CD4-positive, alpha-beta T cell treated with Interleukin-1 beta for 1 hour (primary cell): ENCODE data around the gene ECSIT.
"Not testable (repeated sequence)": the region's sequence is repeated elsewhere in the genome, so short reads cannot be mapped to it uniquely, and the experiment has no call there.

Experiments used
- DNase-seq, 2 donors: peaks; one replicate each; pipeline ENCODE4 v3.0.0-alpha.2; 2020 to 2022

The ECSIT gene, protein sequence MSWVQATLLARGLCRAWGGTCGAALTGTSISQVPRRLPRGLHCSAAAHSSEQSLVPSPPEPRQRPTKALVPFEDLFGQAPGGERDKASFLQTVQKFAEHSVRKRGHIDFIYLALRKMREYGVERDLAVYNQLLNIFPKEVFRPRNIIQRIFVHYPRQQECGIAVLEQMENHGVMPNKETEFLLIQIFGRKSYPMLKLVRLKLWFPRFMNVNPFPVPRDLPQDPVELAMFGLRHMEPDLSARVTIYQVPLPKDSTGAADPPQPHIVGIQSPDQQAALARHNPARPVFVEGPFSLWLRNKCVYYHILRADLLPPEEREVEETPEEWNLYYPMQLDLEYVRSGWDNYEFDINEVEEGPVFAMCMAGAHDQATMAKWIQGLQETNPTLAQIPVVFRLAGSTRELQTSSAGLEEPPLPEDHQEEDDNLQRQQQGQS

DNA sequence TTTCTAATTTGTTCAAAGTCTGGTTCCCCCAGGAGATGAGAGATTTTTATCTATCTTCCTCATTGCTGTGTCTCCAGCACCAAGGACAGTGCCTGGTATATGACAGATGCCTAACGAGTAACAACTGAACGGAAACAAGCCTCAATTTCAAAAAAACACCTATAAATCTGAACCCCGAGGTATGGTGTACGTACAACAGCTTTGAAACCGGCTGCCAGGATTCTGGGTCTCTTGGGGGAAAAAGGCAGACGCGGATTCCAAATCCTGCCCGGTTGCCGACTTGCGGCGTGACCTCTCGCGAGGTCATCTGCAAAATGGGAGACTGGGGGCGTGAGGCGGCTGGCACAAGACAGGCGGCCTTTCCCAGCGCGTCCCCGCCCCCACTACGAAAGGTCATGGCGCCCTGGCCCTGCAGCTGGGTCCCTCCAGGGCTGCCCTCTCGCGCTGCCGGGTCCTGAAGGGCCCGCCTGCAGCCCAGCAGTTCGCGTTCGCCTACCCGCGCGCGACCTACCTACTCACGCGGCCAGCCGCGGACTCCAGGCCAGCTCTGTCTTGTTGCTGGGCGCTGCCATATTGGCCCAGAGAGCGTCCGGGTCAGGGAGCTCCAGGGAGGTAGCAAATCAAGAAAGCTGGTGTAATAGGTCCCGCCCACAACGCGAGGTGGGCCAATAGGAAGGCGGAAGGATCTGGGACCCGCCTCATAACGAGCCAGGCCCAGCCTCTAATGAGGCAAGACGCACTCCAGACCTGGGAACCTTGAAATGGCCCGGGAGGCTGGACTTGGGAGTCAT lies at the start of gene ECSIT:
Gene ECSIT (minus strand): TSS at position 584 of the 791 bp plus-strand sequence. CDS start 9,964 bp downstream, outside the sequence.
- peak; percentile 95 for DNase-seq

DNA sequence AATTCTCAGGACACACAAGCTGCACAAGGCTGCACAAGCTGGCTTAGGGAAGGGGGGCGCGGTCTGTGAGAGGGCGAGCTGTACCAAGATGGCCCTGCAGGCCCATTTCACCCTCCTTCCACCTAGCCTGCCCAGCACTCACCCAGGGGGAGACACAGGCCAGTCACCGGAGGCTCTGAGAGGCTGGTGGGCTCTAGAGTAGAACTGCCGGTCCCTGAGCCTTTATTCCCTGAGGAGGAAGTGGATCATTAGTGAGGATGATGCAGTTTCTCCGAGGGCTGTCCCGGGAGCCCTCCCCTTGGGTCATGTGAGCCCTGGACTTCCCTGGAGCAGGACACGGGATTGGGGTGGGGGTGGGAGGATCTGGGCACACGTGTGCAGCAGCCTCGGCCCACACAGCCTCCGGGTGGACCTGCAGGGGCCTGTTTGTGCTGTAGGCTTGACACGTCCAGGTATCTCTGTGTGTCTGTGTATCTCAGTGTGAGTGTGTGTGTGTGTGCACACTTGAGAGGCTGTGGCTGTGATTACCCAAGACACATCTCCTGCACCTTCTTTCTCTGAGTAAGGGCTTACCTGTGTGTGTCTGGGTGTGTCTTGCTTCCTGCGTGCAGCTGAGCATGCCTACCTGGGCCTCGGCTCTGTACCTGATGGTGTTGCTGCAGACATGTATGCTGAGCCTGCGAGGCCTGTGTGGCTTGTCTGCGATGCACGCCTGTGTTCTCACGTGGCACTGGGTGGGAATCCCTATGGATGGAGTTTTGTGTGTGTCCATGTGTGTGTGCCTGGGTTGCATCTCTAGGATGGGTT lies 48.7 kb upstream of the ECSIT start, which contains the start of gene ACP5:
Gene ACP5 (minus strand): TSS at position 195 of the 807 bp plus-strand sequence. CDS start 328 bp downstream, outside the sequence.
- no peak for DNase-seq

DNA sequence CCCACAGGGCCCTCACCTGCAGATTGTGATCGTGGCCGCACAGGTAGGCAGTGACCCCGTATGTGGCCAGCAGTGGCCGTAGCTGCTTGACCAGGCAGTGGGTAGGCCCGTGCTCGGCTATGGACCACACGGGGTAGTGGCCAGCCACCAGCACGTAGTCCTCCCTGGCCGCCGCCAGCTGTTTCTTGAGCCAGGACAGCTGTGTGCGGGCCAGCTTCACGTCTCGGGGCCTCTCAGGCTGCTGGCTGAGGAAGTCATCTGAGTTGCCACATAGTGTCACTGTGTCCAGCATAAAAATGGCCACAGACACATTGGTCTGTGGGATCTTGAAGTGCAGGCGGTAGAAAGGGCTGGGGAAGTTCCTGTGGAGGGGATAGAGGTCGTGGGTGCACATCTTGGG lies 47.3 kb upstream of the ECSIT start:
- DNase-seq, result no peak

DNA sequence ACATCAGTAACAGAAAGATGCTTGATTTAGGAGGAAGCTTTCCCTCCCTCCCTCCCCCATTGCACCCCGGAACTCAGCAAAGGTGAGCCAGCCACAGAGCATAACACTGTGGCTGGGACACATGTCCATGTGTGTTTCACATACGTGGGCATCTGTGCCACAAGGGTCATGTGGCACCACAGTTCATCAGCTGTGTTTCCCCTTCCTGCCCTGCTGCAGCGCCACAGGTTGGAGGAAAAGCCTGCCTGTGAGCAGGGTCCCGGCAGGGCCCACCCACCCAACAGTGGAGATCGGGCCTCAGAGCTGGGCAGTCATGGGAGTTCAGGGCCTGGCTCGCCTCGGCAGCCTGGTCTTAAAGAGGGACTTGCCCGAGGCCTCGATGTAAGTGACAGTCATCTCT lies 45.8 kb upstream of the ECSIT start:
- no peak for DNase-seq

DNA sequence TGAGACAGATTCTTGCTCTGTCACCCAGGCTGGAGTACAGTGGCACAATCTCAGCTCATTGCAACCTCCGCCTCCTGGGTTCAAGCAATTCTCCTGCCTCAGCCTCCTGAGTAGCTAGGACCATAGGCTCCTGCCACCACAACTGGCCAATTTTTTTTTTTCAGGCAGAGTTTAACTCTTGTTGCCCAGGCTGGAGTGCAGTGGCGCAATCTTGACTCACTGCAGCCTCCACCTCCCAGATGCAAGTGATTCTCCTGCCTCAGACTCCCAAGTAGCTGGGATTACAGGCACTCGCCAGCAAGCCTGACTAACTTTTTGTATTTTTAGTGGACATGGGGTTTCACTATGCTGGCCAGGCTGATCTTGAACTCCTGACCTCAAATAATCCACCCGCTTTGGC lies 44.8 kb upstream of the ECSIT start:
- DNase-seq, result not testable (repeated sequence)

DNA sequence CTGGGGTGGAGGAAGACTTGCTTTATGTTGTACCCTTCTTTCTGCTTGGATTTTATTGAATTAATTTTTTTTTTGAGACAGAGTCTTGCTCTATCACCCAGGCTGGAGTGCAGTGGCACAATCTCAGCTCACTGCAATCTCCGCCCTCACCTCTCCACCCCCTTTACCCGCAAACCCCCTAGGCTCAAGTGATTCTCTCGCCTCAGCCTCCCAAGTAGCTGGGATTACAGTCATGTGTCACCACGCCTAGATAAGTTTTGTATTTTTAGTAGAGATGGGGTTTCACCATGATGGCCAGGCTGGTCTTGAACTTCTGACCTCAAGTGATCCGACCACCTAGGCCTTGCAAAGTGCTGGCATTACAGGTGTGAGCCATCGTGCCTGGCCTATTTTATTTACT lies 44.4 kb upstream of the ECSIT start:
- DNase-seq, result not testable (repeated sequence)

DNA sequence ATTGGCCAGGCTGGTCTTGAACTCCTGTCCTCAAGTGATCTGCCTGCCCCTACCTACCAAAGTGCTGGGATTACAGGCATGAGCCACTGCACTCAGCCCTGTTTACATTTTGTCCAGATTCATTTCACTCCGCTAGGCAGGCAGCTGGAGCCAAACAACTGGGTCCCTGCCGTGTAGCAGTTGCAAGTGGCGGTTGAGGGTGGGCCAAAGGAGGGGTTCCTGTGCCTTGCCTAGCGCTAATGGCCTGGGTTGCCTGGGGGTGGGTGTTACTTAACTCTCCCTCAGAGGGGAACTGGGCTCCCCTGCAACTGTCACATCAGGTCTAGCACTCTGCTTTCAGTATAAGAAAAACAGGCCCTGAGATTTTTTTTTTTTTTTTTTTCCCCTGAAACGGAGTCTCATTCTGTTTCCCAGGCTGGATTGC lies 41.1 kb upstream of the ECSIT start:
- DNase-seq, result no peak

DNA sequence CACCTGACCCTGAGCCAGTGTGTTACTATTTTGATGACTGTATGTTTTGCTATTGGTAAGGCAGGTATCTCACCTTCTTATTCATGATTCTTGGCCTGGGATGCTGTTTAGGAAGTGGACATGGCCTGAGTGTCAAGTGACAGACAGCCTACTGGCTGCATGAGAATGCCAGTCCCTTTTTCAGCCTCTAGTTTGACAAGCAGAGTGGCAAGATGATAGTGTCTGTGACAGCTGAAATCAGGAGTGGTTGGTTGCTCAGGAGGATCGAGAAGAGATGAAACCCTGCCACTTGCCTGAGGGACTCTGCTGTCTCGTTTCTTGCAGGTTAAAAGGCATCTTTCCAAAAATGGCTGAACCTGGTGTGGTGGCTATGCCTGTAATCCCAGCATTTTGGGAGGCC lies 37.2 kb upstream of the ECSIT start:
- DNase-seq, result no peak

DNA sequence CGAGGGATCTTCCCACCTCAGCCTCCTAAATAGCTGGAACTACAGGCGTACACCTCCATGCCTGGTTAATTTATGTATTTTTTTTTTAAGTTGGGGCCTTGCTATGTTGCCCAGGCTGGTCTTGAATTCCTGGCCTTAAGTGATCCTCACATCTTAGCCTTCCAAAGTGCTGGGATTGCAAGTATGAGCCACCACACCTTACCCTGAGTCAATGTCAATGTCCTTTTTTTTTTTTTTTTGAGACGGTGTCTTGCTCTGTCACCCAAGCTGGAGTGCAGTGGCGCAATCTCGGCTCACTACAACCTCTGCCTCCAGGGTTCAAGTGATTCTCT lies 36.7 kb upstream of the ECSIT start:
- DNase-seq, result not testable (repeated sequence)

DNA sequence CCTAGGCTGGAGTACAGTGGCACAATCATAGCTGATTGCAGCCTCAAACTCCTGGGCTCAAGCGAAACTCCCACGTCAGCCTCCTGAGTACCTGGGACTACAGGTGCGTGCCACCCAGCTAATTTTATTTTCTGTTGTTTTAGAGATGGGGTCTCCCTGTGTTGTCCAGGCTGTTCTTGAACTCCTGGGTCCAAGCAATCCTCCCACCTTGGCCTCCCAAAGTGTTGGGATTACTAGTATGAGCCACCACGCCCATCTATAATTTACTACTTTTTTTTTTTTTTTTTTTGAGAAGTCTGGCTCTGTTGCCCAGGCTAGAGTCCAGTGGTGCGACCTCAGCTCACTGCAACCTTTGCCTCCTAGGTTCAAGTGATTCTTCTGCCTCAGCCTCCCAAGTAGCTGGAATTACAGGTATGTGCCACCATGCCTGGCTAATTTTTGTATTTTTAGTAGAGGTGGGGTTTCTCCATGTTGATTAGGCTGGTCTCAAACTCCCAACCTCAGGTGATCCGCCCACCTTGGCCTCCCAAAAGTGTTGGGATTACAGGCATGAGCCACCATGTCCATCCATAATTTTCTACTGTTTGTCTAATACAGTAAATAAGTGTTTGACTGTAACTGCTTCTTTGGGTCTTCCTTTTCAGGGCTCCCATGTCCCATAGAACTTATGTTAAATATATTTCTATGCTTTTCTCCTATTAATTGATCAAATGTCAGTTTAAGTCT lies 35.3 kb upstream of the ECSIT start:
- DNase-seq, result not testable (repeated sequence)

DNA sequence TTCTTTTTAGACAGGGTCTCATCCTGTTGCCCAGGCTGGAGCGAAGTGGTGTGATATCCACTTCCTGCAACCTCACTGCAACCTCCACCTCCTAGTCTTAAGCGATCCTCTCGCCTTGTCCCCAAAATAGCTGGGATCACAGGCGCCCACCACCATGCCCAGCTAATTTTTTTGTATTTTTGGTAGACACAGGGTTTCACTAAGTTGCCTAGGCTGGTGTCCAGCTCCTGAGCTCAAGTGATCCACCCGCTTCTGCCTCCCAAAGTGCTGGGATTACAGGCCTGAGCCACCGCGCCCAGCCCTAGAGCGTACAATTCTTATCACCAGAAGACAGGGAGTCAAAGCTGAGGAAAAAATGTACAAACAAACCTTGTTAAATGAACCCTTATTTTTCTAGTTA lies 34.6 kb upstream of the ECSIT start:
- DNase-seq, result no peak

DNA sequence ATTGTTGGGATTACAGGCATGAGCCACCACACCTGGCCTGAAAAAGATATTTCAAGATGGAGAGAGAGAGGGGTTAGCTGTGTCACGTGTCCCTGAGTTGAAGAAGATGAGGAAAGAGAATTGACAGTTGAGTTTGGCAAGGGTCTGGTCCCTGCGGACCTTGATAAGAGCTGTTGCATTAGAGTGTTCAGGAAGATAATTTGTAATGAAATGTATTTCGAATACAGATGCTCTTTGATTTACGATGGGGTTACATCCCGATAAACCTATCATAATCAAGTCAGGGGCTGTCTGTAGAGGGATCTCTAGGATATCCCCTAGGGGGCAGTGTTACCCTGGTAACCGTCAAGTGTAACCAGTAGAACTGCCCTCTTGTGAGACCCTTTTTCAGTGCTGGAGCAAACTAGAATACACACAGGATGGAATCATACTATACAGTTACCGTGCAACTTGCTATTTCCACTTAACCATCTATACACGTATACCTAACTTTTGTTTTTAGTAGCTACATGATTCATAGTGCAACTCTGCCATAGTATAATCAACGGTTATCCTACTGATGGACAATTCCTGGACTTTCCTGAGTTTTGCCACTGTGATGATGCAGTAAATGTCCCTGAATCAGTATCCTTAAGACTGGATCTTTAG lies 31.6 kb upstream of the ECSIT start:
- DNase-seq, result peak; percentile 77 to 83

DNA sequence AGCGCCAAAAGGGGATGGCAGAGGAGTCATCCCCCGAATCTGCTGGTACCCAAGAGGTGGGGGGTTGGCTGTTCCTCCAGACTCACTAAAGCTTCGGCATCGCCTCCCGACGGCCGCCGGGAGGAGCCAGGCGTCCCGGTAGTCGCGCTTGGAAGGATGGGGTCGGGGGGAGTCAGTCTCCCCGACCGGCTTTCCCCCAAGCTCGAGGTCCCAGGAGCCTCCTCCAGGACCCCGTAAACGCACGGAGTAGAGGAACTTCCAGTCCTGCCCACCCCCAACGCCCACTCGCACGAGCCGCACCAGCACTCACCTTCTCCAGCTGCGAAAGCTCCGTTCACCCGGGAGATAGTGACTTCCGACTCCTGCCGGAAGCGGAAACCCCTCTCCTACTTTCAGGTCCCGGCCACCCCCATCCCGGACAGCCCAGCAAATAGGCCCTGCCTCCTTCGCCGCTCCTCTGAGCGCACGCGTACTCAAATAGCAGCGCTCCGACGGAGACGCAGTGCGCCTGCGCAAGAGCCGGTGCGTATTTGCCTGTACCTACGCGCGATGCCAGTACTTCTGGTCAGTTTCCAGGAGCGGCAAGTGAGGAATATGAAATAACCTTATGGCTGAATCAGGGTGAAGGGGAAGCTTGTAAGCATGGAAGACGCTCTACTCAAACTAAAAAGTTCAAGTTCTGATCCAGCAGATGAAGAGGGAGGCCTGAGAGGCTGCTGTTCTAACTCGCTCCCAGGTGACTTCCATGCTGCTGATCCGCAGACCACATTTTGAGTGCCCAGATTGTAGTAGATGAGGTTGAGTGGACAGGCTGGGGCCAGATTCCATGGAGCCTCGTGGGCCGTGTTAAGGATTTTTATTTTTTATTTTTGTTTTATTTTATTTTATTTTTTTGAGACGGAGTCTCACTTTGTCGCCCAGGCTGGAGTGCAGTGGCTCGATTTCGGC lies 30.2 kb upstream of the ECSIT start, which contains the start of gene ELOF1:
Gene ELOF1 (minus strand): TSS at position 350 of the 948 bp plus-strand sequence. CDS start 4,883 bp downstream, outside the sequence.
- peak; percentile 97 to 98 for DNase-seq

DNA sequence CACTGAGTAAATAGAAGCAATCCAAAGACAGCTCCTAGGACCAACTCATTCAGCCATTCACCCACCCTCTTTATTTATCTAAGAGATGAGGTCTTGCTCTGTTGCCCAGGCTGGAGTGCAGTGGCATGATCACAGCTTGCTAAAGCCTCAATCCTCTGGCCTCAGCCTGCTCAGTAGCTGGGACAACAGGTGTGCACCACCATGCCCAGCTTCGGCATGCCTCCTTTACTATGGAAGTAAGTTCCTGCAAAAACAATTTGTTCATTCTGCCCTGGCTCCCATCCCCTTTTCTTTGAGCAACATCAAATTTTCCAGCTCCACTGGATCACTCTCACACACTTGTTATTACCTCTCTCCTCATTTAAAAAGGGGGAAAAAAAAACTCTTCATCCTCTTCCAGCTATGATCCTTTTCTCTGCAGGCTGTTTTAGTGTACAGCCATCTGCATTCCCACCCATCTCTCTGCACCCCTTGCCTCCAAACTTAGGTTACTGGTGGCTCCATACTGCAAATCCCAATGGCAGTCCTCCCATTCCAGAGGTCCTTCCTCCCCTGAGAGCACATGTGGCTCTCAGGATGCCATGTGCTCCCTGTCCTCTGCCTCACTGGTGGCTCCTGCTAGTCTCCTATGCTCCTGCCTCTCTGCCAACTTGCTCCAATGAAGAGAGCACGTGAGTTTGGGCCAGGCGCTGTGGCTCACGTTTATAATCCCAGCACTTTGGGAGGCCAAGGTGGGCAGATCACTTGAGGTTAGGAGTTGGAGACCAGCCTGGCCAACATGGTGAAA lies 27.9 kb upstream of the ECSIT start:
- no peak for DNase-seq

DNA sequence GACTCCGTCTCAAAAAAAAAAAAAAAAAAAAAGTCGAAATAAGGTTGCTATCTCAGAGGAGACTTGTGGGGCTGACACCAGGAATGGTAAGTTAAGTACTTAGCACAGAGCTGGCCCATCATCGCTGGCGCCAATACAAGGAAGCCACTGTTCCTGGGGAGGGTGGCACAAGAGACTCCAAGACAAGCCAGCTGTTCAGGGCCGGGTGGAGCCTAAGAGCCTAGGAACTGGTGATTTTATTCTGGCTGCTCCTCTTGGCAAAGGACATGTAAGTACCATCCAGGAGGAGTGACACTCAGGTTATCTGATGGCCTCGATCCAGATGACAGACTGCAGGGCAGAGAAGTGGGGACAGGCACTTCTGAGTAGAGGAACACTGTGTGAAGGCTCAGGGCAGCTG lies 26.3 kb upstream of the ECSIT start:
- no peak for DNase-seq

DNA sequence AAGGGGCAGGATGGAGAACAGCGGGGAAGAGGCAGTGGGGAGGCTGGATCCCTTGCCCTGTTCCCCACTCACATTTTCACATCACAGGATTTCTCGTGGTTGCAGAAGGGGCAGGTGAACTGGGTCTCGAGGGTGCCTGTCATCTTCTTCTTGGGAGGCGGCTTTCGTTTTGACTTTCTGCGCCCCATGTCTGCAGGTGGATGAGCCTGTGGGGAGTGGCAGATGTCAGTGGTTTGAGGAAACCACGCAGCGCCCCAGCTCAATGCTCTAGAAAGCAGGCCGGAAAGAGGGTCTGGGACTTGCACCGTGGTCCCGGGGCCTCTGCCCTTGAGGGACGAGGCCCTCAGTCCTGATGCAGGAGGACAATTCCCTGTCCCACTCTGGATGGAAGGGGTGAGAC lies 25.2 kb upstream of the ECSIT start:
- no peak for DNase-seq

DNA sequence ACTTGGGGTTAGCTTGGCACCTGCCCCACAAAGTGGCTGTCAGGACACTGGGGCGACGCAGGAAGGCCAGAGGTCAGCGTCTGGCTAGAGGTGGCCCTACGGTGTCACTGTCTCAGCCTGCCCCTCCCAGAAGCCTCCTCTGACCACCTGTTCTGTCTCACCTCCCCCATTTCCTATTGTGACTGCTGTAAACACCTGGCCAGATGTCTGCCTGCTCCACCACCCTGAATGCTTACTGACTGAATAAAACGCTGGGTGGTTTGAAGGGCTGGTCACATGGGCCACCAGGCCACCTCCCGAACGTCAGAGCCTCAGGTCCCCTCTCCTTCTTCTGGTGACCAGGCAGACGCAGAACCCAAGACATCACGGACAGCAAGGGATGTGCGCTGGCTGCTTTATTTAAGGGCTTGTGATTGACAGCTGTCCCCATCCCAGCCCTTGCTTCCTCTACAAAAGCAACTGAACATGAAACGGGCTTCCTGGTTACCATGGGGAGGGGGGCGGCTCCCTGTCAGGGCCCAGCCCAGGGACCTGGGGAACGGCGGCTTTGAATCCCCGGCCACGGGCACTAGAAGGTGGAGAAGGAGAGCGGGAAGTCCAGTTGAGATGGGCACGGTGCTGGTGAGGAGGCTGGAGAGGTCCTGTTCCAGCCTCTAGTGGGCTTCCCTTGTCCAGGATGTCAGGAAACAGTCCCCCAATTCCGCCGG lies 23.9 kb upstream of the ECSIT start:
- no peak for DNase-seq

DNA sequence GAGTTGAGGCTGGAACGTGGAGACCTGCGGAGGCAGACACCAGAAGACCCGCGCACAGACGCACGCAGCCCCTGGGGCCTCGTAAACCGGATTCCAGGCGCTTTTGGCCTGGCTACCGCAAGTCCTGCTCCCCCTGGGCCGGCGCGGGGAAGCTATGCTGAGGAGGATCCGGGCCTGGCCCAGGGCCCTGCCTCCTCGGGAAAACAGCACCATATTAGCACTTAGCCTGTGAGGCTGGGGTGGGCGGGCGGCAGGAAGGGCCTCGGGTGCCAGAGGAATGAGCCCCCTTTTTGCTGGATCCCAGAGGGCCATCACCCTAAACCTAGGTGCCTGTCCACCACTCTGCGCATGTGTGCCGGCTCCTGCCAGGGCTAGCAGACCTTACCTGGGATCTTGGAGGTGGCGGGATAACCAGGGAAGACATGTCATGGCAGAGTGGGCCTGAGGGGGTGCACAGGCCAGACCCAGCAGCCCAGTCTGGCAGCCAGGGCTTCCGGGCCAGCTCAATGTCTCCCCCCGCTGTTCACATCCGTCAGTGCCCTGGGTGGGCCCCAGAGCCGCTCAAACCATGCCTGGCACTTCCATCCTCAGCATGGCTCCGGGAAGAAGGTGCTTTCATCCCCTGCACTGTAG lies 22.8 kb upstream of the ECSIT start:
- DNase-seq, result no peak

DNA sequence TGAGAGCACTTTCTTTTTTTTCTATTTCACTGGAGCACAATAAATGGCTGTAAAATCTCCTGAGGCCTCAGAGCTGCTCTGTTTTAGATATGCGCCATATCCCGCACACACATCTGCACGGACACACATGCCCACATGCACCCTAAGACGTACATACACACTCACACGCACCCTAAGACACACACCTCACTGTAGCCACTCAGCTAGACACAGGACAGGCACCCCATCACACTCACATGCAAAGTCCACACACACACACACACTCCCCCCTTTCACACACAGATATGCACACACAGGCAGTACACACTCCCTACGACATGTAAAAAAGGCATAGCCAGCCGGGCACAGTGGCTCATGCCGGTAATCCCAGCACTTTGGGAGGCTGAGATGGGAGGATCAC lies 21.3 kb upstream of the ECSIT start:
- no peak for DNase-seq
